ENCODE measurements around the gene ZNF26.

The ZNF26 gene

DNA sequence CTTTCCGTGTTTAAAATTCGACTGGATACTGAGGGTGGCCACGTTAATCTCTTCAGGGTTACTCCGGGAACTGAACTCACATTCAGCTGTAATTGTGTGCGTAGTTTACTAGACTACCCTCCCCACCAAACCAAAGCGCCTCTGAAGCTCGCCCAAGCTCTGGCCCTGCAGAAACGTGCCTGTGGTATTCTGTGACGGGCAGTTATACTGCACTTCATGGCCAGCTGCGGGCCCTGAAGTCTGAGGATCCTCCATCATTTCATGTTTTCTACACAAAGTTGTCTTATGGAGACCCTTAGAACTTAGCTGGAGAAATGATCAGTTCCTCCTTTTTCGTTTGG lies 688 bp downstream of the ZNF26 start:
- peaks cover 37% of the 10 kb centered on the region for H3K36me3 ChIP-seq (replicated peaks; ENCODE audit: low read depth, low read length)
- no peaks in the 10 kb centered on the region for H4K20me1 ChIP-seq (ENCODE audit: insufficient read depth, low read length)
- no peak for TF ChIP-seq EZH2phosphoT487 (IDR thresholded peaks at IDR 0.05; ENCODE audit: low read depth)
- H3K9ac ChIP-seq (ENCODE audit: low read length) = peak overlapping the region; percentile 75
- H3K4me2 ChIP-seq (ENCODE audit: low read length) = peak overlapping the region; percentile 94
- H3K79me2 ChIP-seq (ENCODE audit: low read length) = peaks cover 57% of the 10 kb centered on the region
- H3K27me3 ChIP-seq (ENCODE audit: low read depth, low read length) = no peaks in the 10 kb centered on the region
- H3K4me1 ChIP-seq (ENCODE audit: low read length) = peaks cover 10% of the 10 kb centered on the region
- H3K4me3 ChIP-seq (ENCODE audit: low read length) = peak overlapping the region; percentile 87
- peak overlapping the region; percentile 33; the same call in 1 of the 2 replicates for H3K27ac ChIP-seq (ENCODE audit: low read length)
- peaks cover 15% of the 10 kb centered on the region for H3K9me3 ChIP-seq (ENCODE audit: insufficient read depth, low read length)
- H2AFZ ChIP-seq (ENCODE audit: low read depth, low read length) = peak overlapping the region; percentile 50; the same call in 1 of the 2 replicates

DNA sequence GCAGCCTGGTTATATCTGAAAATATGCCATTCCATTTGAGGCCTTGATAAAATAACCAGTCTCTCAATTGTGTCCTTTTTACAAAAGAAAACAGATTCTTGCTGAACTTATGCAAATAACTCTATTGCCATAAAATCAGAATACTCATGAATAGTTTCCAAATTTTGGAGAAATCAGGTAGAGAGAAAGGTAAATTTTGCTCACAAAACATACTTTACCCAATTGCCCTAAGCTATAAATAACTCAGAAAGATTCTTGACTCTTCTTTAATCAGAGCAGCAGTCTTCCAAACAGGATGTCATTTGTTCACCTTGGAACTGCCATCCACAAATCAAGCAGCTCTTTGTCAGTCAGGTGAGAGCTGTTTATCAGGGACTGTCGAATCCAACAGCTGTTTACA lies 12.6 kb downstream of the ZNF26 start:
- no peak overlapping the region for H3K9ac ChIP-seq (ENCODE audit: low read length)
- H3K9me3 ChIP-seq (ENCODE audit: insufficient read depth, low read length) = peaks cover 36% of the 10 kb centered on the region
- H3K36me3 ChIP-seq (replicated peaks; ENCODE audit: low read depth, low read length) = peaks cover 72% of the 10 kb centered on the region

DNA sequence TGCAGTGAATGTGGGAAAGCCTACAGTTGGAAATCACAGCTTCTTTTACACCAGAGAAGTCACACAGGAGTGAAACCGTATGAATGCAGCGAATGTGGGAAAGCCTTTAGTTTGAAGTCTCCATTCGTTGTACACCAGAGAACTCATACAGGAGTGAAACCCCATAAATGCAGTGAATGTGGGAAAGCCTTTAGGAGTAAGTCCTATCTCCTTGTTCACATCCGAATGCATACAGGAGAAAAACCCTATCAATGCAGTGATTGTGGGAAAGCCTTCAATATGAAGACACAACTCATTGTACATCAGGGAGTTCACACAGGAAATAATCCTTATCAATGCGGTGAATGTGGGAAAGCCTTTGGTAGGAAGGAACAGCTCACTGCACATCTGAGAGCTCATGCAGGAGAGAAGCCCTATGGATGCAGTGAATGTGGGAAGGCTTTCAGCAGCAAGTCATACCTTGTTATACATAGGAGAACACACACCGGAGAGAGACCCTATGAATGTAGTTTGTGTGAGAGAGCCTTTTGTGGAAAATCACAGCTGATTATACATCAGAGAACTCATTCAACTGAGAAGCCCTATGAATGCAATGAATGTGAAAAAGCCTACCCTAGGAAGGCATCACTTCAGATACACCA lies 24.6 kb downstream of the ZNF26 start:
- no peak overlapping the region for H3K9ac ChIP-seq (ENCODE audit: low read length)
- no peak overlapping the region for H3K4me3 ChIP-seq (ENCODE audit: low read length)

More for the DNA sequence above, 12.6 kb downstream of the ZNF26 start:
- no peak overlapping the region for H2AFZ ChIP-seq (ENCODE audit: low read depth, low read length)
- H3K4me3 ChIP-seq (ENCODE audit: low read length) = no peak overlapping the region
- H3K79me2 ChIP-seq (ENCODE audit: low read length) = peaks cover 89% of the 10 kb centered on the region
- TF ChIP-seq EZH2phosphoT487 (IDR thresholded peaks at IDR 0.05; ENCODE audit: low read depth) = no peak
- TF ChIP-seq, protein P1, sequence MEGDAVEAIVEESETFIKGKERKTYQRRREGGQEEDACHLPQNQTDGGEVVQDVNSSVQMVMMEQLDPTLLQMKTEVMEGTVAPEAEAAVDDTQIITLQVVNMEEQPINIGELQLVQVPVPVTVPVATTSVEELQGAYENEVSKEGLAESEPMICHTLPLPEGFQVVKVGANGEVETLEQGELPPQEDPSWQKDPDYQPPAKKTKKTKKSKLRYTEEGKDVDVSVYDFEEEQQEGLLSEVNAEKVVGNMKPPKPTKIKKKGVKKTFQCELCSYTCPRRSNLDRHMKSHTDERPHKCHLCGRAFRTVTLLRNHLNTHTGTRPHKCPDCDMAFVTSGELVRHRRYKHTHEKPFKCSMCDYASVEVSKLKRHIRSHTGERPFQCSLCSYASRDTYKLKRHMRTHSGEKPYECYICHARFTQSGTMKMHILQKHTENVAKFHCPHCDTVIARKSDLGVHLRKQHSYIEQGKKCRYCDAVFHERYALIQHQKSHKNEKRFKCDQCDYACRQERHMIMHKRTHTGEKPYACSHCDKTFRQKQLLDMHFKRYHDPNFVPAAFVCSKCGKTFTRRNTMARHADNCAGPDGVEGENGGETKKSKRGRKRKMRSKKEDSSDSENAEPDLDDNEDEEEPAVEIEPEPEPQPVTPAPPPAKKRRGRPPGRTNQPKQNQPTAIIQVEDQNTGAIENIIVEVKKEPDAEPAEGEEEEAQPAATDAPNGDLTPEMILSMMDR (IDR thresholded peaks at IDR 0.05; ENCODE audit: low read depth, low read length) = no peak
- H3K27ac ChIP-seq (ENCODE audit: low read length) = no peak overlapping the region
- no peak overlapping the region for H3K4me2 ChIP-seq (ENCODE audit: low read length)
- no peaks in the 10 kb centered on the region for H3K4me1 ChIP-seq (ENCODE audit: low read length)
- H3K27me3 ChIP-seq (ENCODE audit: low read depth, low read length) = no peaks in the 10 kb centered on the region
- H4K20me1 ChIP-seq (ENCODE audit: insufficient read depth, low read length) = no peaks in the 10 kb centered on the region

DNA sequence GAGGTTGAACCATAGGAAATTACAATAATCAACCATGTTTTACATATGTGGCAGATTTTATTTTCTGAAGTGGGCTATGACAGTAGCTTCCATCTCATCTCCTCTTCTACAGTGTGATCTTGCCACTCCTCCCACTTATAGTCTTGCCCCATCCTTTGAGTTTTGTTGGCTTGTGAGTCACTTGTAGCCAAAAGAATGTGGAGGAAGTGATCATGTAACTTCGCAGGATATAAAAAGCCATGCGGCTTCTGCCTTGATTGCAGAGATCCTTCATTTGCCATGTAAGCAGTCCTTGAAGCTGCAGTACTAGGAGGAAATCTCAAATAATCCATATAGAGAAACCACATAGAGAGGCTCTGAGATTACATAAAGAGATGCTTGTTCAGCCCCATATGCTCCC lies 37.4 kb downstream of the ZNF26 start:
- TF ChIP-seq EZH2phosphoT487 (IDR thresholded peaks at IDR 0.05; ENCODE audit: low read depth) = no peak
- TF ChIP-seq, protein P1 (IDR thresholded peaks at IDR 0.05; ENCODE audit: low read depth, low read length) = no peak
- peaks cover 43% of the 10 kb centered on the region for H3K36me3 ChIP-seq (replicated peaks; ENCODE audit: low read depth, low read length)
- no peak overlapping the region for H2AFZ ChIP-seq (ENCODE audit: low read depth, low read length)
- H3K79me2 ChIP-seq (ENCODE audit: low read length) = no peaks in the 10 kb centered on the region
- H3K4me3 ChIP-seq (ENCODE audit: low read length) = no peak overlapping the region
- H3K27me3 ChIP-seq (ENCODE audit: low read depth, low read length) = no peaks in the 10 kb centered on the region
- H3K4me2 ChIP-seq (ENCODE audit: low read length) = no peak overlapping the region
- H3K9me3 ChIP-seq (ENCODE audit: insufficient read depth, low read length) = no peaks in the 10 kb centered on the region
- no peaks in the 10 kb centered on the region for H4K20me1 ChIP-seq (ENCODE audit: insufficient read depth, low read length)
- no peak overlapping the region for H3K27ac ChIP-seq (ENCODE audit: low read length)
- no peak overlapping the region for H3K9ac ChIP-seq (ENCODE audit: low read length)
- no peaks in the 10 kb centered on the region for H3K4me1 ChIP-seq (ENCODE audit: low read length)

More for the DNA sequence above, 24.6 kb downstream of the ZNF26 start:
- H3K79me2 ChIP-seq (ENCODE audit: low read length) = 0 out of 2 replicates have a peak, but pooled peaks cover 5% of the 10 kb centered on the region
- no peak overlapping the region for H3K4me2 ChIP-seq (ENCODE audit: low read length)
- no peaks in the 10 kb centered on the region for H4K20me1 ChIP-seq (ENCODE audit: insufficient read depth, low read length)
- no peaks in the 10 kb centered on the region for H3K27me3 ChIP-seq (ENCODE audit: low read depth, low read length)
- H3K4me1 ChIP-seq (ENCODE audit: low read length) = no peaks in the 10 kb centered on the region
- peaks cover 87% of the 10 kb centered on the region for H3K36me3 ChIP-seq (replicated peaks; ENCODE audit: low read depth, low read length)
- H3K27ac ChIP-seq (ENCODE audit: low read length) = no peak overlapping the region
- no peak overlapping the region for H2AFZ ChIP-seq (ENCODE audit: low read depth, low read length)
- H3K9me3 ChIP-seq (ENCODE audit: insufficient read depth, low read length) = peaks cover 46% of the 10 kb centered on the region
- TF ChIP-seq, protein P1 (IDR thresholded peaks at IDR 0.05; ENCODE audit: low read depth, low read length) = no peak
- TF ChIP-seq EZH2phosphoT487 (IDR thresholded peaks at IDR 0.05; ENCODE audit: low read depth) = no peak
